Measurements from ENCODE around the gene NUP205. TPM values are rescaled to one million over a fixed set of nuclear protein-coding genes. Genes with fewer than 3 reads are reported as not detected.

Gene NUP205
- total RNA-seq, 1 donor from 2014 or later = 27.0 TPM

GRCh38 chr7:135558337-135558767 is 635 bp downstream of the NUP205 start:
- Mint-ChIP-seq H3K9me3 (ENCODE audit: low read depth) (no peaks in the 10 kb centered on the region), H3K36me3 (ENCODE audit: low read depth) (no peaks in the 10 kb centered on the region), H3K4me1 (ENCODE audit: low read depth) (no peaks in the 10 kb centered on the region), H3K27me3 (ENCODE audit: low read depth) (no peaks in the 10 kb centered on the region), H3K4me3 (ENCODE audit: unreplicated experiment) (no peak overlapping the region), H3K27ac (ENCODE audit: unreplicated experiment) (no peak overlapping the region)
- TF ChIP-seq CTCF (IDR thresholded peaks at IDR 0.05) = peak; percentile 84
- DNase-seq (ENCODE audit: low spot score) = no peak

- Mint-ChIP-seq H3K4me3 (ENCODE audit: unreplicated experiment) (no peak overlapping the region), H3K36me3 (ENCODE audit: low read depth) (no peaks in the 10 kb centered on the region), H3K4me1 (ENCODE audit: low read depth) (no peaks in the 10 kb centered on the region), H3K27me3 (ENCODE audit: low read depth) (no peaks in the 10 kb centered on the region), H3K27ac (ENCODE audit: unreplicated experiment) (no peak overlapping the region), H3K9me3 (ENCODE audit: low read depth) (no peaks in the 10 kb centered on the region)
- no peak for DNase-seq (ENCODE audit: low spot score)
- TF ChIP-seq CTCF (IDR thresholded peaks at IDR 0.05) = no peak
These were observed 1.2 kb downstream of the NUP205 start for GRCh38 chr7:135558881-135559280.

GRCh38 chr7:135560631-135561030 is 2.9 kb downstream of the NUP205 start:
- H3K4me1 Mint-ChIP-seq (ENCODE audit: low read depth) = no peaks in the 10 kb centered on the region
- no peak overlapping the region for H3K4me3 Mint-ChIP-seq (ENCODE audit: unreplicated experiment)
- H3K27ac Mint-ChIP-seq (ENCODE audit: unreplicated experiment) = no peak overlapping the region
- no peaks in the 10 kb centered on the region for H3K9me3 Mint-ChIP-seq (ENCODE audit: low read depth)
- H3K27me3 Mint-ChIP-seq (ENCODE audit: low read depth) = no peaks in the 10 kb centered on the region
- no peak for TF ChIP-seq CTCF (IDR thresholded peaks at IDR 0.05)
- no peak for DNase-seq (ENCODE audit: low spot score)
- no peaks in the 10 kb centered on the region for H3K36me3 Mint-ChIP-seq (ENCODE audit: low read depth)

- Mint-ChIP-seq H3K4me1 (ENCODE audit: low read depth) (no peaks in the 10 kb centered on the region), H3K4me3 (ENCODE audit: unreplicated experiment) (no peak overlapping the region), H3K36me3 (ENCODE audit: low read depth) (no peaks in the 10 kb centered on the region), H3K9me3 (ENCODE audit: low read depth) (no peaks in the 10 kb centered on the region), H3K27ac (ENCODE audit: unreplicated experiment) (no peak overlapping the region), H3K27me3 (ENCODE audit: low read depth) (no peaks in the 10 kb centered on the region)
- no peak for DNase-seq (ENCODE audit: low spot score)
- TF ChIP-seq CTCF (IDR thresholded peaks at IDR 0.05) = no peak
These were observed 5.0 kb downstream of the NUP205 start for GRCh38 chr7:135562720-135563119.

GRCh38 chr7:135571834-135572233 is 14.1 kb downstream of the NUP205 start:
- TF ChIP-seq CTCF (IDR thresholded peaks at IDR 0.05) = no peak
- Mint-ChIP-seq H3K27ac (ENCODE audit: unreplicated experiment) (no peak overlapping the region), H3K4me3 (ENCODE audit: unreplicated experiment) (no peak overlapping the region), H3K27me3 (ENCODE audit: low read depth) (no peaks in the 10 kb centered on the region), H3K36me3 (ENCODE audit: low read depth) (peaks cover 10% of the 10 kb centered on the region), H3K4me1 (ENCODE audit: low read depth) (no peaks in the 10 kb centered on the region), H3K9me3 (ENCODE audit: low read depth) (no peaks in the 10 kb centered on the region)
- no peak for DNase-seq (ENCODE audit: low spot score)
